DMS79 treated with DMSO at 0.1 percent for 48 hours (cell line): ENCODE data around the gene SPSB4.
"Not testable (repeated sequence)": the region's sequence is repeated elsewhere in the genome, so short reads cannot be mapped to it uniquely, and the experiment has no call there.

Experiments used
- DNase-seq: peaks from one replicate; lab custom pipeline; 2025; lab: John Stamatoyannopoulos, UW

Gene SPSB4

GRCh38 chr3:141116721-141117120, 65.6 kb downstream of the SPSB4 start:
- DNase-seq: no peak

GRCh38 chr3:141117982-141118381, 66.8 kb downstream of the SPSB4 start:
- DNase-seq: not testable (repeated sequence)

- DNase-seq: no peak
These were observed 71.4 kb downstream of the SPSB4 start for GRCh38 chr3:141122455-141123030.

GRCh38 chr3:141123677-141124410, 72.7 kb downstream of the SPSB4 start:
- DNase-seq: no peak

- DNase-seq: no peak
These were observed 73.6 kb downstream of the SPSB4 start for GRCh38 chr3:141124715-141125114.

DNA sequence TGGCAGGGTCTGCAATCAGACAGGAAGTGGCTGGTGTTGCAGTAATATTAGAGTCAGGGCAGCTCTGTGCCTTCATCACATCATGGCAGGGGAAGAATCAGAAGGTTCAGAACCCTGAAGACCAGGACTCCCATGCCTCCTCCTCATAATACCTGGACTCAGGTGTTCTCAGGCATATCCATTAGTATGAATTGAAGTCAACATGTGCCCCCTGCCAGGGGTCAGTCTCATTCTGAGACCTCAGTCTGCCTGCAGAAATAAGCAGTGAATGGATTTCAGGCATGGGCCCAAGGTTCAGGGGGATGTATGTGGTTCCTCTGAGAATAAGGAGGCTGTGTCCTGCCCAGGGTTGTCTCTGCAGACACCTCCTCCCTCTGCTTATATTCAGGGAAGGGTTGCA, 74.2 kb downstream of the SPSB4 start:
- DNase-seq: no peak

- no peak for DNase-seq
These were observed 75.7 kb downstream of the SPSB4 start for GRCh38 chr3:141126661-141127343.

GRCh38 chr3:141127344-141128125, 76.4 kb downstream of the SPSB4 start:
- no peak for DNase-seq

DNA sequence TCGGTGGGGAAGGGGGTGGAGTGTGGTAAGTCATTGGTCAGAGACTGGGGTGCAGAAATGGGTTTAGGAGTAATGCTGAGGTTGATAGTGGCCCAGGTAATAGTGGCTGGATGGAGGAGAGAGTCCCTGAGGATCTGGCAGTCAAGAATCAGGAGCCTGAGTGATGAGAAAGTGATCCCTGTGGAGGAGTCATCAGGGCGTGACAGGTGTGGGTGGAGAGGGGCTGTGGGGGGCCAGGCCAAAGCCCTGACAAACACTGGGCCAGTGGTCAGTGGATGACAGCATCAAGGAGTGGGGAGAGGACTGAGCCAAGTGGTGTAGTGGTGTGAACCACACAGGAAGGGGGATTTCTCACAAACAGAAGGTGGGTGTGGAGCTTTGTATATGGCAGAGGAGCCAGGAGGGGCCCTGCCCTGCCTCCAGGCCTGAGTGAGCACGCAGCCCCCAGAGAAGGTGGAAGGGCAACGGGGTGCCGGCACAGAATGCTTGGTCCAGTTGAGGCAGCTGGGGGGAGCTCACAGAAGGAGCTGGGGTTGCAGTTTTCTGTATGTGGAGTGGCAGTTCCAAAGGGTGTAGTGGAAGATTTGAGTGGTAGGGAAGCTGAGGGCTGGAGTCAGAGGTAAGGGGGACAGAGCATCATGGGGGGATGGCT, 77.1 kb downstream of the SPSB4 start:
- no peak for DNase-seq

DNA sequence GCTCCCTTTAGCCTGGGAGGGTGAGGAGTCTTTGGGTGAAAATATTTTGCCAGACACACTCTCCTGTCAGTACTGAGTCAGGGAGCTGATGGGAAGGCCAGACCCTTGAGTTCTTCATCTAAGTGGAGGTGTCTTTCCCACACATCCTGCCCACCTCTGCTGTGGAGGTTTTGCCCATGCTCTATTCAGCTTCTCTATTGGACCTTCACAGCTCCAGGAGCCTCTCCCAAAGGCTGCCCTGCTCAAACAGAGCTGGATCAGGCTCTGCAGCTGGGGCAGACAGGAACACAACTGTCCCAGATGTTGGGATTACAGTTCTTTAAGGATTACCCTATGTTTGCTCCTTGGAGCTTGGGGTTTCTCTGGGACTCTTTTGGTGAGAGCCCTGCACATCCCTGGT, 77.9 kb downstream of the SPSB4 start:
- DNase-seq: no peak

DNA sequence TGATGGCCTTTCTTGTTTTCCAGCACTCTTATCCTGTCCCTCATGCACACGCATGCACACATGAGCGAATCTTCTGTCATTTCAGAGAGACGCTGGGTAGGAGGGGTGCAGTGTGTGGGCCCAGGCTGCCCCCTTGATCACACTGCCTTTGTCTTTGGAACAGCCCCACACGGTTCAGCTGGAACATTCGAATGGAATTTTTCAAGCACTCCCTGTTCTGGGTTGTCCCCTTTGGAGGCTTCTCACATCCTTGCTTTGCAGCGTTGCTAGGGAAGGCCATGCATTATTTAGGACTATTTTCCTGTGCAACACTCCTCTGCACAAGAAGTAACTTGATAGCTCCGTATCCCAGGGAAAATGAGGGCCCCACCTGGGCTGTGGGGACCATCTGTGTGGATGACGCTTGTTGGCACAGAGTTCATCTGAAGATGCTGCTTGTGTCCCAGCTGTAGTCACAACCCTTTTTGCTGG, 78.4 kb downstream of the SPSB4 start:
- DNase-seq: no peak

- no peak for DNase-seq
These were observed 92.4 kb downstream of the SPSB4 start for GRCh38 chr3:141143517-141143916.

- DNase-seq: no peak
These were observed 95.9 kb downstream of the SPSB4 start for GRCh38 chr3:141146979-141147470.

DNA sequence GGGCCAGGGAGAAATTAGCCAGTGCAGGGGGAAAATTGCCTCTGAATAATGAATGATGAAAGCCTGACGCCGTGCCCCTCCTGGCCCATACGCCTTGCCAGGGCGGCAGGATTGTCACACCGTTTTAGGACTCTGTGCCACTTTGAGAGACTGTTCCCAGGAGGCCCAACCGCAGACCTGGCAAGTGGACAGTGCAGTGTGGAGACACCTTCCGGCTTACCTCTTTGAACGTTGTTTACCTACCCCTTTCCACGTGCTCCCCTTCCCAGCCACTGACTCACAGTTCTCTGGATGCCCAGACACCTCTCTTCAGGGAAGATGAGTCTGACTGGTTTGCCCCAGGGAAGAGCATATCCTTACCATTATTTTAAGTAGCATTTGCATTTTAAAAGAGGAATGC, 96.5 kb downstream of the SPSB4 start:
- DNase-seq: no peak

- DNase-seq: no peak
These were observed 97.0 kb downstream of the SPSB4 start for GRCh38 chr3:141148169-141148568.

DNA sequence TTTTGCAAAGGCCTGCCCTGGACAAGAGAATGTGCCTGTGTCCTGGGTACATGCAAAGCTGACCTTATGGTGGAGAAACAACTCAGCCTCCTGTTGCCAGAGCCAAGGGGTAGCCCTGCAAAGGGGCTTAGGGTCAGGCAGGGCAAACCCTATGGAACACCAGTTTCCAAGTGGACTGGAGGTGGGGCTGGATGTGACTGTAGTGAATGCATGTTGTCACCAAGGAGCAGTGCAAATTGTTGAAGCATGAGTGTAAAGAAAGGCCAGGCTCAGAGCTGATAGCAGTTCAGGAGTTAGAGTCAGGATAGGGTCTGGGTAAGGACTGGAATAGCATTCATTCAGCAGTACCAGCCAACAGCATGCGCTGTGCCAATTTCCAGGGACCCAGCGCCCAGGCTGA, 97.6 kb downstream of the SPSB4 start:
- no peak for DNase-seq

GRCh38 chr3:141150081-141150830, 99.1 kb downstream of the SPSB4 start:
- no peak for DNase-seq

DNA sequence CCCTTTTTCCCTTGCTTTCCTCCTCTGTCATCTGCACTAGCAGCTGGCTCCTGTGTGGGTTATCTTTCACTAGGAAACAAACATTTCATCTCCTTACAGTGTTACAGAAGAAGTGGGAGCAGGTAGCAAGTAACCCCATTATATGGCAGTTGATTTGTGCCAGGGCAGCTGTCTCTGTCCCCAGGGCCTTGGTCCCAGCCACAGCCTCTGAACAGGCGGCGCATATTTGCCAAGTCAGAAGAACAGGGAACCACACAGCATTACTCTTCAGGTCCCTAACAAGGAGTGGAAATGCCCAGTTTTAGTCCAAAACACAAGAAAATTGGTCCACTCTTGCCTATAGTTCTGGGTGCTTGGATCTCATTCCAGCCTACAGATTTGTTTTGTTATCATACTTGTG, 99.8 kb downstream of the SPSB4 start:
- no peak for DNase-seq

DNA sequence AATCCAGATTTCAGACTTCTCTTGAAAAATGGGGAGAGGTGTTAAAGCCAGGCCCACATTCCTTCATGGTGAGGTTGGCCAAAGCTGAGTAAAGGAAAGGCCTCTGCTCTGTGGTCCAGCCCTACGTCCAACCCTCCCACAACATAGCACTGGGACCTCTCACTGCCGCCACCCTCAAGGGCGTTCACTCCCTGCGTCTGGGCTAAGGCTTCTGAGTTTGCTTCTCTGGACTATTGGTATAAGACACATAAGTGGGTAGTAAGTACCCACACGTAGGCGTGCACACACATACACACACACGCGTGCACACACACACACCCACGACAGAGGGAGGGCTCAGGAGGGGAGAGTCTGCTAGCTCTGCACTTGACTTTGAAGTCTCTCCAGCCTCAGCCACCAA, 100.3 kb downstream of the SPSB4 start:
- no peak for DNase-seq

- no peak for DNase-seq
These were observed 101.0 kb downstream of the SPSB4 start for GRCh38 chr3:141152130-141152529.
